KMS-11 (cell line): ENCODE data around the gene CAGE1.

ENCODE experiments used
- H2AFZ ChIP-seq: fragments of 200-600 bp; sonication (generic); 2 replicates; pipeline ENCODE4 v1.6.1; 2016; ENCODE audit warnings: antibody characterized with exemption, mixed run types, low read depth
- H3K27ac ChIP-seq: fragments of 200-600 bp; sonication (generic); 2 replicates; pipeline ENCODE4 v1.6.1; 2016; ENCODE audit warnings: mild to moderate bottlenecking, mixed run types
- H3K27me3 ChIP-seq: fragments of 200-600 bp; sonication (generic); 2 replicates; pipeline ENCODE4 v1.6.1; 2017; ENCODE audit warnings: mild to moderate bottlenecking, low read depth, mixed run types, moderate library complexity; ENCODE audit not compliant: insufficient read depth
- H3K36me3 ChIP-seq: fragments of 200-600 bp; sonication (generic); 2 replicates; pipeline ENCODE4 v1.6.1; 2017; ENCODE audit warnings: mild to moderate bottlenecking, mixed run types; ENCODE audit not compliant: insufficient read depth
- H3K4me1 ChIP-seq: fragments of 200-600 bp; sonication (generic); 2 replicates; pipeline ENCODE4 v1.6.1; 2016; ENCODE audit warnings: mild to moderate bottlenecking, low read depth, mixed run types; ENCODE audit not compliant: poor library complexity, severe bottlenecking
- H3K4me2 ChIP-seq: fragments of 200-600 bp; sonication (generic); 2 replicates; pipeline ENCODE4 v1.7.0; 2016; ENCODE audit warnings: mild to moderate bottlenecking, mixed run types
- H3K4me3 ChIP-seq: fragments of 200-600 bp; sonication (generic); IDR thresholded peaks from 2 replicates; pipeline ENCODE4 v1.6.1; 2017; ENCODE audit warnings: low read depth, low read length, mixed read lengths; ENCODE audit not compliant: insufficient read depth
- H3K79me2 ChIP-seq: fragments of 200-600 bp; sonication (generic); 2 replicates; pipeline ENCODE4 v1.6.1; 2016; ENCODE audit warnings: low read depth, mixed run types; ENCODE audit not compliant: insufficient read depth
- H3K9ac ChIP-seq: fragments of 200-600 bp; sonication (generic); 2 replicates; pipeline ENCODE4 v1.6.1; 2016; ENCODE audit warnings: mild to moderate bottlenecking, mixed run types
- H4K20me1 ChIP-seq: fragments of 200-600 bp; sonication (generic); 2 replicates; pipeline ENCODE4 v1.6.1; 2016; ENCODE audit warnings: mild to moderate bottlenecking, mixed run types; ENCODE audit not compliant: insufficient read depth
- TF ChIP-seq, protein P1 (sequence below): fragments of 200-600 bp; sonication (generic); conservative IDR thresholded peaks from 2 replicates; pipeline ENCODE4 v1.6.1; 2017; ENCODE audit warnings: low read depth, mild to moderate bottlenecking, antibody characterized with exemption, low read length, moderate library complexity, mixed read lengths

Gene CAGE1

GRCh38 chr6:7311176-7311575, 78.4 kb downstream of the CAGE1 start:
- Histone ChIP-seq H3K4me3 (no peak overlapping the region), H3K4me1 (peaks cover 24% of the 10 kb centered on the region), H3K4me2 (peak overlapping the region; percentile 97), H4K20me1 (no peaks in the 10 kb centered on the region), H3K36me3 (peaks cover 13% of the 10 kb centered on the region; the same call in 1 of the 2 replicates), H3K27me3 (no peaks in the 10 kb centered on the region), H3K27ac (no peak overlapping the region), H3K9ac (peak overlapping the region; percentile 95; the same call in 1 of the 2 replicates), H3K79me2 (peaks cover 62% of the 10 kb centered on the region), H2AFZ (no peak overlapping the region)
- TF ChIP-seq, protein P1, sequence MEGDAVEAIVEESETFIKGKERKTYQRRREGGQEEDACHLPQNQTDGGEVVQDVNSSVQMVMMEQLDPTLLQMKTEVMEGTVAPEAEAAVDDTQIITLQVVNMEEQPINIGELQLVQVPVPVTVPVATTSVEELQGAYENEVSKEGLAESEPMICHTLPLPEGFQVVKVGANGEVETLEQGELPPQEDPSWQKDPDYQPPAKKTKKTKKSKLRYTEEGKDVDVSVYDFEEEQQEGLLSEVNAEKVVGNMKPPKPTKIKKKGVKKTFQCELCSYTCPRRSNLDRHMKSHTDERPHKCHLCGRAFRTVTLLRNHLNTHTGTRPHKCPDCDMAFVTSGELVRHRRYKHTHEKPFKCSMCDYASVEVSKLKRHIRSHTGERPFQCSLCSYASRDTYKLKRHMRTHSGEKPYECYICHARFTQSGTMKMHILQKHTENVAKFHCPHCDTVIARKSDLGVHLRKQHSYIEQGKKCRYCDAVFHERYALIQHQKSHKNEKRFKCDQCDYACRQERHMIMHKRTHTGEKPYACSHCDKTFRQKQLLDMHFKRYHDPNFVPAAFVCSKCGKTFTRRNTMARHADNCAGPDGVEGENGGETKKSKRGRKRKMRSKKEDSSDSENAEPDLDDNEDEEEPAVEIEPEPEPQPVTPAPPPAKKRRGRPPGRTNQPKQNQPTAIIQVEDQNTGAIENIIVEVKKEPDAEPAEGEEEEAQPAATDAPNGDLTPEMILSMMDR: no peak

DNA sequence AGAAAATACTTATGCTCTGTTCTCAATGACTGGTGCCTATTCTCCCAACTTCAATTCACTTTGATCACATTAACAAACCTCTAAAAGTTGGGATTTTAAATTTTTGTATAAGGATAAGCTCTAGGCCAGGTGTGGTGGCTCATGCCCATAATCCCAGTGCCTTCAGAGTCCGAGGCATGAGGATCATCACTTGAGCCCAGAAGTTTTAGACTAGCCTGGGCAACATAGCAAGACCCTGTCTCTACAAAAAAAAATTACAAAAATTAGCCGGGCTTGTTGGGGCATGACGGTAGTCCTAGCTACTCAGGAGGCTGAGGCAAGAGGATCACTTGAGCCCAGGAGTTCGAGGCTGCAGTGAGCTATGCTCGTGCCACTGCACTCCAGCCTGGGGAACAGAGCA, 80.5 kb downstream of the CAGE1 start:
- H3K79me2 ChIP-seq: peaks cover 82% of the 10 kb centered on the region
- H3K27me3 ChIP-seq: no peaks in the 10 kb centered on the region
- TF ChIP-seq, protein P1: no peak
- H2AFZ ChIP-seq: no peak overlapping the region
- H4K20me1 ChIP-seq: no peaks in the 10 kb centered on the region
- H3K4me2 ChIP-seq: no peak overlapping the region
- no peak overlapping the region for H3K27ac ChIP-seq
- no peak overlapping the region for H3K9ac ChIP-seq
- peaks cover 23% of the 10 kb centered on the region for H3K4me1 ChIP-seq
- no peak overlapping the region for H3K4me3 ChIP-seq
- peaks cover 13% of the 10 kb centered on the region; the same call in 1 of the 2 replicates for H3K36me3 ChIP-seq

DNA sequence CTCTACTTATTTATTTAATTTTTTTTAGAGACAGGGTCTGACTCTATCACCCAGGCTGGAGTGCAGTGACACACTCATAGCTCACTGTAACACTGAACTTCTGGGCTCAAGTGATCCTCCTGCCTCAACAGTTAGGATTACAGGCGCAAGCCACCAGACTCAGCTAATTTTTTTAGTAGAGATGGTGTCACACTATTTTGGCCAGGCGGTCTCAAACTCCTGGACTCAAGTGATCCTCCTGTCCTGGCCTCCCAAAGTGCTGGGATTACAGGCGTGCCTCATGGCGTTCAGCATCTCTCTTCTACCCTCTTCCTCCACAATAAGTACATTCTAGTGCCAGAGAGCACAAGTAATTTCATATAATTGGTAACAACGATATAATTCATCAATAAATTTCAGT, 82.0 kb downstream of the CAGE1 start:
- Histone ChIP-seq H3K4me3 (no peak overlapping the region), H3K9ac (no peak overlapping the region), H3K79me2 (peaks cover 89% of the 10 kb centered on the region), H4K20me1 (no peaks in the 10 kb centered on the region), H3K27me3 (no peaks in the 10 kb centered on the region), H2AFZ (no peak overlapping the region), H3K4me2 (no peak overlapping the region), H3K27ac (no peak overlapping the region), H3K4me1 (peaks cover 16% of the 10 kb centered on the region), H3K36me3 (peaks cover 18% of the 10 kb centered on the region; the same call in 1 of the 2 replicates)
- TF ChIP-seq, protein P1: no peak

- TF ChIP-seq, protein P1: no peak
- Histone ChIP-seq H3K36me3 (peaks cover 13% of the 10 kb centered on the region; the same call in 1 of the 2 replicates), H3K27ac (no peak overlapping the region), H2AFZ (no peak overlapping the region), H3K9ac (no peak overlapping the region), H3K4me3 (no peak overlapping the region), H3K4me1 (peaks cover 3% of the 10 kb centered on the region), H3K79me2 (peaks cover 61% of the 10 kb centered on the region), H3K27me3 (no peaks in the 10 kb centered on the region), H4K20me1 (0 out of 2 replicates have a peak, but pooled peaks cover 4% of the 10 kb centered on the region), H3K4me2 (no peak overlapping the region)
These were observed 84.7 kb downstream of the CAGE1 start for GRCh38 chr6:7304821-7305220.
